SK-N-SH treated with all-trans-retinoic acid at 6 μM for 48 hours (cell line): ENCODE data around the gene MT1M.

Experiments used
- ATAC-seq: fragments of 200-7000 bp; cut with Tn5 transposase; 3 replicates; pipeline ENCODE4 v1.9.1; 2020; ENCODE audit warnings: mild to moderate bottlenecking, moderate library complexity
- BACH2 ChIP-seq: fragments of 250-450 bp; sonication (Bioruptor Pico); IDR thresholded peaks from 2 replicates; pipeline ENCODE4 v1.9.0; 2021; ENCODE audit warnings: mild to moderate bottlenecking, borderline replicate concordance
- CREB5 ChIP-seq: fragments of 250-450 bp; sonication (Bioruptor Pico); IDR thresholded peaks from 2 replicates; pipeline ENCODE4 v1.5.1; 2020; ENCODE audit warnings: low read depth, mild to moderate bottlenecking, moderate library complexity
- CSDC2 ChIP-seq: fragments of 250-450 bp; sonication (Bioruptor Pico); IDR thresholded peaks from 2 replicates; pipeline ENCODE4 v1.5.0; 2020; ENCODE audit warnings: mild to moderate bottlenecking, moderate library complexity
- CSRNP3 ChIP-seq: fragments of 250-450 bp; sonication (Bioruptor Pico); IDR thresholded peaks from 2 replicates; pipeline ENCODE4 v1.5.1; 2021; ENCODE audit warnings: mild to moderate bottlenecking, moderate library complexity
- GLIS3 ChIP-seq: fragments of 250-450 bp; sonication (Bioruptor Pico); IDR thresholded peaks from 2 replicates; pipeline ENCODE4 v1.5.0; 2020; ENCODE audit warnings: mild to moderate bottlenecking, moderate library complexity
- ISL1 ChIP-seq: fragments of 250-450 bp; sonication (Bioruptor Pico); IDR thresholded peaks from 2 replicates; pipeline ENCODE4 v2.1.2; 2022; ENCODE audit warnings: mild to moderate bottlenecking, moderate library complexity
- OSR1 ChIP-seq: fragments of 250-450 bp; sonication (Bioruptor Pico); IDR thresholded peaks from 2 replicates; pipeline ENCODE4 v1.8.0; 2022; ENCODE audit warnings: moderate library complexity, mild to moderate bottlenecking, inconsistent platforms
- PATZ1 ChIP-seq: fragments of 250-450 bp; sonication (Bioruptor Pico); IDR thresholded peaks from 2 replicates; pipeline ENCODE4 v1.8.0; 2020; ENCODE audit warnings: mild to moderate bottlenecking, moderate library complexity, borderline replicate concordance
- POU6F1 ChIP-seq: fragments of 250-450 bp; sonication (Bioruptor Pico); IDR thresholded peaks from 2 replicates; pipeline ENCODE4 v1.8.0; 2021; ENCODE audit warnings: low read depth, mild to moderate bottlenecking, moderate library complexity, borderline replicate concordance
- PPARA ChIP-seq: fragments of 250-450 bp; sonication (Bioruptor Pico); IDR thresholded peaks from 2 replicates; pipeline ENCODE4 v1.5.0; 2020; ENCODE audit warnings: mild to moderate bottlenecking, borderline replicate concordance
- TCF4 ChIP-seq: fragments of 250-450 bp; sonication (Bioruptor Pico); IDR thresholded peaks from 2 replicates; pipeline ENCODE4 v1.8.0; 2021; ENCODE audit warnings: mild to moderate bottlenecking, moderate library complexity, borderline replicate concordance
- ZC3H10 ChIP-seq: fragments of 250-450 bp; sonication (Bioruptor Pico); IDR thresholded peaks from 2 replicates; pipeline ENCODE4 v1.5.1; 2021; ENCODE audit warnings: mild to moderate bottlenecking, moderate library complexity
- ZFP3 ChIP-seq: fragments of 250-450 bp; sonication (Bioruptor Pico); IDR thresholded peaks from 2 replicates; pipeline ENCODE4 v1.5.0; 2020; ENCODE audit warnings: mild to moderate bottlenecking, moderate library complexity
- ZFP30 ChIP-seq: fragments of 450-650 bp; formaldehyde crosslinking; IDR thresholded peaks from 2 replicates; pipeline ENCODE4 v1.5.0; 2022; ENCODE audit warnings: mild to moderate bottlenecking, moderate library complexity
- ZNF565 ChIP-seq: fragments of 450-650 bp; formaldehyde crosslinking; conservative IDR thresholded peaks from 2 replicates; pipeline ENCODE4 v1.5.0; 2020; ENCODE audit warnings: low read depth, mild to moderate bottlenecking, moderate library complexity
- ZNF8 ChIP-seq: fragments of 450-650 bp; formaldehyde crosslinking; IDR thresholded peaks from 2 replicates; pipeline ENCODE4 v1.5.0; 2020; ENCODE audit warnings: mild to moderate bottlenecking, moderate library complexity

MT1M gene

GRCh38 chr16:56649820-56650219 is 17.4 kb downstream of the MT1M start:
- TF ChIP-seq TCF4 (CRISPR knock-in tag) (no peak), ISL1 (no peak), BACH2 (no peak), POU6F1 (no peak)
- no peak for ATAC-seq

GRCh38 chr16:56651586-56651985 is 19.1 kb downstream of the MT1M start, which contains the start of gene MT1B:
TSS of gene MT1B (plus strand) at chr16:56651886. CDS start at chr16:56651954, 68 bp downstream.
- TF ChIP-seq CSDC2 (CRISPR knock-in tag) (no peak), ZC3H10 (CRISPR knock-in tag) (no peak)
- no peak for ATAC-seq

GRCh38 chr16:56652600-56652999 is 20.1 kb downstream of the MT1M start:
- no peak for ATAC-seq
- TF ChIP-seq ZNF8 = no peak
- no peak for TF ChIP-seq BACH2
- TF ChIP-seq TCF4 (CRISPR knock-in tag) = no peak
- no peak for TF ChIP-seq PPARA (CRISPR knock-in tag)
- no peak for TF ChIP-seq ZFP3 (CRISPR knock-in tag)
- no peak for TF ChIP-seq ZNF565 (CRISPR knock-in tag)
- TF ChIP-seq ZFP30 (CRISPR knock-in tag) = no peak
- TF ChIP-seq PATZ1 (CRISPR knock-in tag) = no peak
- TF ChIP-seq OSR1 = no peak
- TF ChIP-seq POU6F1 = no peak

GRCh38 chr16:56653218-56653617 is 20.8 kb downstream of the MT1M start:
- ATAC-seq = no peak
- TF ChIP-seq ZC3H10 (CRISPR knock-in tag) (no peak), GLIS3 (CRISPR knock-in tag) (no peak), ZNF565 (CRISPR knock-in tag) (no peak), PPARA (CRISPR knock-in tag) (no peak), POU6F1 (no peak), CREB5 (CRISPR knock-in tag) (no peak), ZFP30 (CRISPR knock-in tag) (no peak), CSRNP3 (CRISPR knock-in tag) (no peak)
